22Rv1 (cell line): ENCODE data around the gene NLRC5.

Experiments
- ZFX ChIP-seq: fragments of 450-650 bp; IDR thresholded peaks from 2 replicates; pipeline ENCODE4 v1.6.1; 2017; ENCODE audit warnings: antibody characterized with exemption, borderline replicate concordance
- TF ChIP-seq, protein P1 (sequence below): fragments of 450-650 bp; IDR thresholded peaks from 2 replicates; pipeline ENCODE4 v1.5.1; 2017; ENCODE audit warnings: mild to moderate bottlenecking

DNA sequence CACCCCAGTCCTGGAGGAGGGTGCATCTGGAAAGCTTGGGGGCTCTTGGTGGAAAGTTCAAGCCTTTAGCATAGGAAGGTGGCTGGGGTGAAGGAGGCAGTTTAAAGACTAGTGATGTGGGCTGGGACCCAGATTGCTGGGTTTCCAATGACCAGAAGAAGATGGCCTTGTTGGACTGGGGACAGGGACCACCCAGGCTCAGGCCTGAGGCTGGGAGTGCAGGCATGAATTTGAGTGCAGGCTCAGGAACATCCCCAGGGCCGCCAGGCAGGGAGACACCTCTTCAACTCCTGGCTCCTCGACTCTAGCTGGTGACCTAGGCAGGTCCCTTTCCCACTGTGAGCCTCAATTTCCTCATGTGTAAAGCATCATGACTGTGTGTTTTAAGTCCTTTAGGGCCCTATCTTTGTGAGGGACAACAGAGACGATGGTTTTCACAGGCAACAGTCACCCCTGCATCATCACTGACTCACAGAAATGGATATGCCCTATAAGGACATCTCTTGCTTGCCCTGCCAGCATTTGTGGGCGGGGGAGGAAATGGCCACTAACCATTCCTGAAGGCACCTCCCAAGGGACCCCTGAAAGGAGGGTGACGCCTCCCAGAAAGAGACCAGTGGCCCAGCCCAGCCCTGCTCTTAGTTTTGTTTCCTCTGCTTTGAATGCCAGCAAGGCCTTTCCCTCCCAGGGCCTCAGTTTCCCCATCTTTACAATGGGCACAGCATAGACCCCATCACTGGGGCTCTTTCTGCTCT is 11.1 kb downstream of the NLRC5 start:
- TF ChIP-seq, protein P1, sequence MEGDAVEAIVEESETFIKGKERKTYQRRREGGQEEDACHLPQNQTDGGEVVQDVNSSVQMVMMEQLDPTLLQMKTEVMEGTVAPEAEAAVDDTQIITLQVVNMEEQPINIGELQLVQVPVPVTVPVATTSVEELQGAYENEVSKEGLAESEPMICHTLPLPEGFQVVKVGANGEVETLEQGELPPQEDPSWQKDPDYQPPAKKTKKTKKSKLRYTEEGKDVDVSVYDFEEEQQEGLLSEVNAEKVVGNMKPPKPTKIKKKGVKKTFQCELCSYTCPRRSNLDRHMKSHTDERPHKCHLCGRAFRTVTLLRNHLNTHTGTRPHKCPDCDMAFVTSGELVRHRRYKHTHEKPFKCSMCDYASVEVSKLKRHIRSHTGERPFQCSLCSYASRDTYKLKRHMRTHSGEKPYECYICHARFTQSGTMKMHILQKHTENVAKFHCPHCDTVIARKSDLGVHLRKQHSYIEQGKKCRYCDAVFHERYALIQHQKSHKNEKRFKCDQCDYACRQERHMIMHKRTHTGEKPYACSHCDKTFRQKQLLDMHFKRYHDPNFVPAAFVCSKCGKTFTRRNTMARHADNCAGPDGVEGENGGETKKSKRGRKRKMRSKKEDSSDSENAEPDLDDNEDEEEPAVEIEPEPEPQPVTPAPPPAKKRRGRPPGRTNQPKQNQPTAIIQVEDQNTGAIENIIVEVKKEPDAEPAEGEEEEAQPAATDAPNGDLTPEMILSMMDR: no peak
- TF ChIP-seq ZFX: no peak
